ENCODE results near the gene CLEC2D. TPM values are rescaled to one million over a fixed set of nuclear protein-coding genes. Genes with fewer than 3 reads are reported as not detected.
A peak's percentile ranks its signal among the peaks of the same experiment; 100 is the strongest.

The CLEC2D gene
- total and polyA plus RNA-seq, 2 donors (not counting 3 experiments of a cell fraction or from before 2014, with no cell fraction given), result 1.8 to 4.1 TPM

GRCh38 chr12:9640024-9640423 lies 29.5 kb upstream of the CLEC2D start:
- Histone ChIP-seq H3K4me3 (replicated peaks in 1 of 3; ENCODE audit: insufficient read depth in 1 of 3, low read depth in 1 of 3, low read length in 3 of 3) (no peak overlapping the region), H3K9me3 (replicated peaks; ENCODE audit: control insufficient read depth, insufficient read depth, low read length) (no peaks in the 10 kb centered on the region), H3K27me3 (ENCODE audit: control insufficient read depth in 2 of 2, insufficient read depth in 2 of 2, low read length in 2 of 2) (no peaks in the 10 kb centered on the region), H3K4me1 (ENCODE audit: control insufficient read depth, extremely low read depth, insufficient read depth, low read length) (no peaks in the 10 kb centered on the region), H2AFZ (ENCODE audit: low read depth, low read length) (no peak overlapping the region), H4K20me1 (replicated peaks; ENCODE audit: control insufficient read depth, extremely low read depth, insufficient read depth, low read length) (no peaks in the 10 kb centered on the region), H3K36me3 (ENCODE audit: control insufficient read depth in 2 of 2, extremely low read depth in 1 of 2, insufficient read depth in 2 of 2, low read length in 2 of 2) (no peaks in the 10 kb centered on the region), H3K9ac (replicated peaks; ENCODE audit: extremely low read depth, insufficient read depth, low read length) (no peak overlapping the region), H3K9me1 (replicated peaks; ENCODE audit: control insufficient read depth, extremely low read depth, insufficient read depth, low read length) (no peaks in the 10 kb centered on the region), H3K79me2 (ENCODE audit: control insufficient read depth, insufficient read depth, low read length) (no peaks in the 10 kb centered on the region), H3K27ac (ENCODE audit: insufficient read depth, low read depth, low read length) (no peak overlapping the region), H3K4me2 (ENCODE audit: insufficient read depth, low read length) (no peak overlapping the region)
- ChIA-PET POLR2A (no interaction called here), CTCF (interaction anchor here (1.1 kb wide), 1 partner anchor 15 kb away, joined by 3 read pairs; no protein-coding TSS in a partner anchor)
- DNase-seq (ENCODE audit: low read depth, low spot score) (no peak), FAIRE-seq (peak; percentile 58)
- TF ChIP-seq FOS (IDR thresholded peaks at IDR 0.05; ENCODE audit: borderline replicate concordance, insufficient read depth, low read length) (no peak), MAX (IDR thresholded peaks at IDR 0.05; ENCODE audit: insufficient read depth, insufficient read length) (no peak), MYC (IDR thresholded peaks at IDR 0.05; ENCODE audit: low read depth, low read length) (no peak), JUN (IDR thresholded peaks at IDR 0.05; ENCODE audit: borderline replicate concordance, insufficient read depth, insufficient read length, low read depth) (no peak), POLR2A (IDR thresholded peaks at IDR 0.05; ENCODE audit: low read depth, low read length) (no peak), CTCF (IDR thresholded peaks at IDR 0.05; ENCODE audit: extremely low read depth in 1 of 2, insufficient read depth in 1 of 2, low read depth in 1 of 2, low read length in 2 of 2) (no peak), GATA2 (IDR thresholded peaks at IDR 0.05; ENCODE audit: insufficient read depth, insufficient read length, low read depth, low read length) (no peak), EZH2 (IDR thresholded peaks at IDR 0.05; ENCODE audit: borderline replicate concordance, low read depth, low read length, severe bottlenecking) (no peak), POLR2AphosphoS5 (IDR thresholded peaks at IDR 0.05; ENCODE audit: insufficient read depth, low read depth, low read length) (no peak)
- intact Hi-C loops (cut with micrococcal nuclease), result no loop called here
- BruUV-seq (replicated peaks), result no TSS peak
- dilution Hi-C loops (cut with MboI; ENCODE audit: extremely low pct_ligation_motif_present, low sequenced_read_pairs), result no loop called here

All from endothelial cell of umbilical vein (primary cell).